ENCODE results near the gene UGT1A4.
A peak's percentile ranks its signal among the peaks of the same experiment; 100 is the strongest.
"Not testable (repeated sequence)": the region's sequence is repeated elsewhere in the genome, so short reads cannot be mapped to it uniquely, and the experiment has no call there.

The UGT1A4 gene

DNA sequence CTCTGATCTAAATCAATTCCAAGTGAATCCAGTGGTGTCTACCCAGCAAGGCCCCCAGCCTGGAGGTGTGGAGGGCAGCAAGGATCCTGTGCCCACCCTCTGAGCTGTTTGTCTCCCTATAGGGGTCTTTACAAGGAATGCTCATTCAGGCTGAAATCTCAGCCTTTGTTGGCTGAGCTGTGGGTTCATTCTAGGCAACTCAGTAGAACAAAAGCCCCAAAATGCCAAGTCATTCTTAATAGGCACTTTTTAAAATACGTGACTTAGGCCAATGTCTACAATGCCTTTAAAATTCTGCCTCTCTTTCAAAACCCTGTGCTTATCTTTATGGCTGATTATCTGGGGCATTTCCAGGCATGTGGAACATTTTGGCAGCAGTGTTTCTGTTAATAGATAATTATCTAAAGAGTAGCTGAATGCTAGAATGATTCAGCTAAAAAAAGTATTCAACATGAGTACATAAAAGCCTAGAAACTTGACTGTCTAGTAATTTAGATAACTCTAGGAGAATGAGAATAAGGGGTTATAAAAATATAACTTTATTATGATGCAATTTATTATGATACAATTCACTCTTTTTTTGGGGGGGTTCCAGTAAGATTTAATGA, 18.4 kb upstream of the UGT1A4 start:
- no peak for DNase-seq

DNA sequence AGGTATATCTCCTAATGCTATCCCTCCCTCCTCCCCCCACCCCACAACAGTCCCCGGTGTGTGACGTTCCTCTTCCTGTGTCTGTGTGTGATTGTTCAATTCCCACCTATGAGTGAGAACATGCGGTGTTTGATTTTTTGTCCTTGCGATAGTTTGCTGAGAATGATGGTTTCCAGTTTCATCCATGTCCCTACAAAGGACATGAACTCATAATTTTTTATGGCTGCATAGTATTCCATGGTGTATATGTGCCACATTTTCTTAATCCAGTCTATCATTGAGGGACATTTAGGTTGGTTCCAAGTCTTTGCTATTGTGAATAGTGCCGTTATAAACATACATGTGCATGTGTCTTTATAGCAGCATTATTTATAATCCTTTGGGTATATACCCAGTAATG, 17.7 kb upstream of the UGT1A4 start:
- not testable (repeated sequence) for DNase-seq

DNA sequence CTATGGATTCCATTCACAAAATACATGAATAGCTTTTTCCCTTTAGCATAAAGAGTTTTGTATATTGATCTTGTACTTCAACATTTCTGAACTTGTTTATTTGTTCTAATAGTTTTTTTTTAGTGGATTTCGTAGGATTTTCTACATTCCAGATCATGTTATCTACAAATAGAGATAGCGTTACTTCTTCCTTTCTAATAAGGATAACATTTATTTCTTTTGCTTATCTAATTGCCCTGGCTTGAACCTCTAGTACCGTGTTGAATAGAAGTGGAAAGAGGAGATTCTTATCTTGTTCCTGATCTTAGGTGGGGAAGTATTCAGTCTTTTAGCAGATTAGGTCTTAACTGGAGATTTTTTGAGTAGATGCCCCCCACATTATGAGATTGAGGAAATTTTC, 16.3 kb upstream of the UGT1A4 start:
- no peak for DNase-seq

DNA sequence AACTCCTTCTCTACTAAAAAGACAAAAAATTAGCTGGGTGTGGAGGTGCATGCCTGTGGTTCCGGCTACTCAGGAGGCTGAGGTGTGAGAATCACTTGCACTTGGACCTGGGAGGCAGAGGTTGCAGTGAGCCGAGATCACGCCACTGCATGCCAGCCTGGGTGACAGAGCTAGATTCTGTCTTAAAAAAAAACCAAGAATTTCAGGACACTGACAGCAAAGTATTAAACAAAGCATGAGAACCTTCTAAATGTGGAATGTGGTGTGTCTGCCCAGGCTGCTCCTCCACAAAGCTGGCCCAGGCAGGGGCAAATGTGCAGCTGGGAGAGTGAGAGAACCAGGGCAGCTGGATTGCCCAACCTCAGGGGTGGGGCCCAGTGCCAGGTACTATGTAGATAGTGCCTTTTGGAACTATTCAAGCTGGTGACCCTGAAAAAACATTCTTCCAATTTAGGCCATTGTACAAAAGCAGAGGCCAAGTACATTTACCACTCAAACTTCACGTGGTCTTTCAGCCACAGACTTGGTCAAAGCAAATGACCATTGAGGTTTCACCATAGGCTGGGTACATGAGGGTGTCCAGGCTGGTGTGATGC, 12.5 kb upstream of the UGT1A4 start:
- no peak for DNase-seq

DNA sequence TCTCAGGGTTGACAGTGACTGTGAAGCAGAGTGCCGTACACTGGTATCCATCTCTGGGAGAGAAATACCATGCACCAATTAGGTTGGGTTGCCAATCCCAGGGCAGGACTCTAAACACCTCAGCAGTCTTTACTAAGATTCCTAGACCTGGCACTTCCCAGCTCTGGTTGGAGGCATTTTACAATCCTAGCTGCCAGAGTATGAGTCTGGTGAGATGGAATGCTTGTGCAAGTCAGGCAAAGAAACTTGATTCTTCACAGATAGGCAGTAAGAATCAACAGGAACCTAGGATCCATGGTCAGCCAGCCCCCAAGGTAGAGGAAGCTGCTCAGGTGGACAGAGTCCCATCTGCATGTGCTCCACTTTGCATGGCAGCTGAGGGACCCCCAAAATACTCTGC, 11.8 kb upstream of the UGT1A4 start:
- DNase-seq: no peak

DNA sequence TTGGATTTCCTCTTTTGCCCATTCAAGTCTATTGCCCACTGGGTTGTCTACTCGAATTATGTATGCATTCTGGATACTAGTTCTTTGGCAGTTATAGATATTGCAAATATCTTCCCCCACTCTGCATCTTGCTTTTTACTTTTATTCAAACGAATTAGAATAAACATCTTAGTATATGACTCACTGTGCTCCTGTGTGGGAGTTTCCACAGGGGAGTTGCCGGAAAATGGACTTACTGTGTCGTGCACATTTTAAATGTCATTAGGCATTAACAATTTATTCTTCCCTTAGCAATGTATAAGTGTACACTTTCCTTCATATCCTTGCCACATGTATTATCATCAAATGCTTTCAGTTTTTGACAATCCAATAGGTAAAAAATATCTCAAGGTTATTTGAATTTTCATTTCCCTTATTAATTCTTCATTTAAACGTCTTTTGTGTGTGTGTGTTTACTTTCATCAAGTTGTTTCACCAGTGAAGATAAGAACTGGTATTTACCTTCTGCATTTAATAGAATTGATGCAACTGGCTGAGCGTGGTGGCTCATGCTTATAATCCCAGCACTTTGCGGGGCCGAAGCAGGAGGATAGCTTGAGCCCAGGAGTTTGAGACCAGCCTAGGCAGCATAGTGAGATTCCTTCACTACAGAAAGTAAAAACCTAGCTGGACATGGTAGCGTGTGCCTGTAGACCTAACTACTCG, 10.4 kb upstream of the UGT1A4 start:
- DNase-seq: no peak

DNA sequence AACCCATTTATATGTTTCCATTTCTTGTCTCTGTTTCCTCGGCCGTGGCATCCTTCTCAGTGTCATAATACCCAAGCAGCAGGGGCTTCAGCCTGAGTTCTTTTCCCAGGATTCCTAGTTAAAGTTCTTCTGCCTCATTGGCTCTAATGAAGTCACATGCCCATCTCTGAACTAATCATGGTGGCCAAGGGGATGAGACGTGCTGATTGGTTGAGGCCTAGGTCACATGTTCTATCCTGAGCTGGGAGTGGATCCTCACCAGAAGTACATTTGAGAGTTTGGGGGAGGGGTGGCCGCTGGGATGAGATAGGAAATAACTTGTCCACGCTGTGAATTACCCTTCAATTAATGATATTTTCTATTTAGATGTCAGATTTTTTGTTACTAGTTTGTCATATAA, 9.6 kb upstream of the UGT1A4 start:
- DNase-seq: no peak

DNA sequence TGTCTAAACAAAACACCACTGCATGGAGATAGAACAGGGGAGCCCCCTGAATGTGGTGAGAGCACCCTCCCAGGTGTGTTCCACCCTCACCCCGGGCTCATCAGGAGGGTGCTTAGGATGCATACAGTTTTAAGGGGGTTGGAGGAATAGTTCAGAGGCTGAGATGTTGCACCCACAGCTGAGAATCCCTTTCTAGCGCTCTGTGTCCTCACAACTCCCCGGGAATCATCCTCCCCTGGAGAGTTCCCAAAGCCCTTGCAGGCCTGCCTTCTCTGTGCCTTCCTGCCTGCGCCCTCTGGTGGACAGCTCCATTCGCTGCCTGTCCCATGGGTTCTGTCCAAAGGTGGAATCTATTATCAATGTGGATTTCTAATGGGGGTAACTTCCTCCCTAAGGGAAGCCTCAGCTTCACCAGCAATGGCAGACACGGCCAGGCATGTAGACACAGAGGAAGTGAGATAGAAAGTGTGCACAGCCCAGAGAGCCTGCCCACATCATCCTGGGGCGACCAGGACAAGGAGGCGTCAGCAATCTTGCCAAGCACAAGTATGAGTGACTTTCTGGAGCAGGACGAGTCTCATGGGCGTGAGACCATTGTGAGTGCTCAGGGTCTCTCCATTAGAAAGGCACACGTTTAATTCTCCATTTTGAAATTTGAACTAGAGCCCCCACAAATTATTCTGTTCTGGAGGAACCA, 7.1 kb upstream of the UGT1A4 start:
- peak; percentile 50 for DNase-seq

DNA sequence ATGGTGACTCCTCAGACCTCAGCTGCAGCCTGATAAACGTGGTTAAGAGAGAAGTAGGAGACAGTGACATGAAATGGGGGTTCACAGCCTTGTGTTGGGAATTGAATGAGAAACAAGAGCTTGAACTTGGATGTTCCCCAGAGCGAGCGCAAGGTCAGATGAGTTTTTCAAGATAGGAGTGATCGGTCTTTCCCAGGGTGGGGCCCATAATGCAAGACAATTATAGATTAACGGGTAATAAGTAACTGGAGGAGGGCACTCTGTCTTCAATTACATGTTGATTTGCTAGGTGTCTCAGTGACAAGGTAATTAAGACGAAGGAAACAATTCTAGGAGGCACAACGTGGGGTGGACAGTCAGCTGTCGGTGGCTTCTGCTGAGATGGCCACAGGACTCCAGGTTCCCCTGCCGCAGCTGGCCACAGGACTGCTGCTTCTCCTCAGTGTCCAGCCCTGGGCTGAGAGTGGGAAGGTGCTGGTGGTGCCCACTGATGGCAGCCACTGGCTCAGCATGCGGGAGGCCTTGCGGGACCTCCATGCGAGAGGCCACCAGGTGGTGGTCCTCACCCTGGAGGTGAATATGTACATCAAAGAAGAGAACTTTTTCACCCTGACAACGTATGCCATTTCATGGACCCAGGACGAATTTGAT, 5.8 kb upstream of the UGT1A4 start, which contains the start of gene UGT1A5:
Gene UGT1A5, plus strand, starts transcription at position 297 of the 651 bp plus-strand sequence. Its CDS starts 85 bp downstream, at position 382.
- DNase-seq: no peak

DNA sequence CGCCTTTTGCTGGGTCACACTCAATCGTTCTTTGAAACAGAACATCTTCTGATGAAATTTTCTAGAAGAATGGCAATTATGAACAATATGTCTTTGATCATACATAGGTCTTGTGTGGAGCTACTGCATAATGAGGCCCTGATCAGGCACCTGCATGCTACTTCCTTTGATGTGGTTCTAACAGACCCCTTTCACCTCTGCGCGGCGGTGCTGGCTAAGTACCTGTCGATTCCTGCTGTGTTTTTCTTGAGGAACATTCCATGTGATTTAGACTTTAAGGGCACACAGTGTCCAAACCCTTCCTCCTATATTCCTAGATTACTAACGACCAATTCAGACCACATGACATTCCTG, 5.3 kb upstream of the UGT1A4 start:
- DNase-seq: no peak

DNA sequence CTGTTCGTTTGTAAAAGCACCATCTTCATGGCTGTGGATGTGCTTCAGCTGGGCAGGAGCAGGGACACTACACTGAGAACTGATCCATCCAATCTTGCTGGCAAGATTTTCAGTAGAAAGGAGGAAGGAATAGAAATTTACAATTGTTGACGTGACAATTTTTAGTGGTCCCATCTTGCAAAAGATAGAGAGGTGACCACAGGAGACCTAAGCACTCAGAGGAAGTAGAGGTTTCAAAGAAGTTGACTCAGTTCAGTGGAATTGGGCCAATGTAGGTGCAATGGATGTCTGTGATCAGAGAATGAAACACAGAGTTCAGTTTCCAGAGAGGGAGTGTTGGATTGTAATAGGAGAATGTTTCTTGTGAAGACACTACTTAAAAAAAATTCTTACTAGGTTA, 4.4 kb upstream of the UGT1A4 start:
- no peak for DNase-seq

DNA sequence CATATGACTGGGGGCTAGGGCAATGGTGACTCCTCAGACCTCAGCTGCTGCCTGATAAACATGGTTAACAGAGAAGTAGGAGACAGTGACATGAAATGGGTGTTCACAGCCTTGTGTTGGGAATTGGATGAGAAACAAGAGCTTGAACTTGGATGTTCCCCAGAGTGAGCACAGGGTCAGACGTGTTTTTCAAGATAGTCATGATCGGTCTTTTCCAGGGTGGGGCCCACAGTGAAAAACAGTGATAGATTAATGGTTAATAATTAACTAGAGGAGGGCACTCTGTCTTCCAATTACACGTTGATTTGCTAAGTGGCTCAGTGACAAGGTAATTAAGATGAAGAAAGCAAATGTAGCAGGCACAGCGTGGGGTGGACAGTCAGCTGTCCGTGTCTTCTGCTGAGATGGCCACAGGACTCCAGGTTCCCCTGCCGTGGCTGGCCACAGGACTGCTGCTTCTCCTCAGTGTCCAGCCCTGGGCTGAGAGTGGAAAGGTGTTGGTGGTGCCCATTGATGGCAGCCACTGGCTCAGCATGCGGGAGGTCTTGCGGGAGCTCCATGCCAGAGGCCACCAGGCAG, 10.3 kb downstream of the UGT1A4 start, which contains the start of gene UGT1A3:
Gene UGT1A3, plus strand, starts transcription at position 320 of the 579 bp plus-strand sequence. Its CDS starts 85 bp downstream, at position 405.
- no peak for DNase-seq

DNA sequence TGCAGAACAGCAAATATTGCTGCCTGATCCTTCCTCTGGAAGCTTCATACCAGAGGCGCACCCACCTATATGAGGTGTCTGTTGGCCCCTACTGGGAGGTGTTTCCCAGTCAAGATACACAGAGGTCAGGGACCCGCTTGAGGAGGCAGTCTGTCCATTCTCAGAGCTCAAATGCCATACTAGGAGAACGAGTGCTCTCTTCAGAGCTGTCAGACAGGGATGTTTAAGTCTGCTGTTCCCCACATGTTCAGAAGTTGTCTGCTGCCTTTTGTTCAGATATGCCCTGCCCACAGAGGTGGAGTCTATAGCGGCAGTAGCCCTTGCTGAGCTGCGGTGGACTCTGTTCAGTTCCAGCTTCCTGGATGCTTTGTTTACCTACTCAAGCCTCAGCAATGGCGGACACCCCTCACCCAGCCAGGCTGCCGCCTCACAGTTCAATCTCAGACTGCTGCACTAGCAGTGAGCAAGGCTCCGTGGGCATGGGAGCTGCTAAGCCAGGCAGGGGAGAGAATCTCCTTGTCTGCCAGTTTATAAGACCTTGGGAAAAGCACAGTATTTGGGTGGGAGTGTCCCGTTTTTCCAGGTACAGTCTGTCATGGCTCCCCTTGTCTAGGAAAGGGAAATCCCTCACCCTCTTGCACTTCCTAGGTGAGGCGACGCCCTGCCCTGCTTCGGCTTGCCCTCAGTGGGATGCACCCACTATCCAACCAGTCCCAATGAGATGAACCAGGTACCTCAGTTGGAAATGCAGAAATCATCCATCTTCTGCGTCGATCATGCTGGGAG, 18.5 kb downstream of the UGT1A4 start:
- DNase-seq: not testable (repeated sequence)

DNA sequence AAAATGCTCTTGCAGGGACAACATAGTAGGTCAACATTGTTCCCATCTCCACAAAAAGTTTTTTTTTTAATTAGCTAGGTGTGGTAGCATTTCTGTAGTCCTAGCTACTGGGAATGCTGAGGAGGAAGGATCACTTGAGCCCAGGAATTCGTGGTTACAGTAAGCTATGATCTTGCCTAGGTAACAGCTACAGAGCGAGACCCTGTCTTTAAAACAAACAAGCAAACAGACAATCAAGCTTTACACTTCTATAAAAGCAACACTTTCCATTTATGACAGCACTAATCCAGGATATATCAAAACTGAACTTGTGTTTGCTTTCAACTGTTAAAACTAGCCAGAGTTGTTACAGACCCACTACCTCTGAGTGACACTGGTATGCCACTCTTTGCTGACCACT, 22.3 kb downstream of the UGT1A4 start:
- DNase-seq: no peak

DNA sequence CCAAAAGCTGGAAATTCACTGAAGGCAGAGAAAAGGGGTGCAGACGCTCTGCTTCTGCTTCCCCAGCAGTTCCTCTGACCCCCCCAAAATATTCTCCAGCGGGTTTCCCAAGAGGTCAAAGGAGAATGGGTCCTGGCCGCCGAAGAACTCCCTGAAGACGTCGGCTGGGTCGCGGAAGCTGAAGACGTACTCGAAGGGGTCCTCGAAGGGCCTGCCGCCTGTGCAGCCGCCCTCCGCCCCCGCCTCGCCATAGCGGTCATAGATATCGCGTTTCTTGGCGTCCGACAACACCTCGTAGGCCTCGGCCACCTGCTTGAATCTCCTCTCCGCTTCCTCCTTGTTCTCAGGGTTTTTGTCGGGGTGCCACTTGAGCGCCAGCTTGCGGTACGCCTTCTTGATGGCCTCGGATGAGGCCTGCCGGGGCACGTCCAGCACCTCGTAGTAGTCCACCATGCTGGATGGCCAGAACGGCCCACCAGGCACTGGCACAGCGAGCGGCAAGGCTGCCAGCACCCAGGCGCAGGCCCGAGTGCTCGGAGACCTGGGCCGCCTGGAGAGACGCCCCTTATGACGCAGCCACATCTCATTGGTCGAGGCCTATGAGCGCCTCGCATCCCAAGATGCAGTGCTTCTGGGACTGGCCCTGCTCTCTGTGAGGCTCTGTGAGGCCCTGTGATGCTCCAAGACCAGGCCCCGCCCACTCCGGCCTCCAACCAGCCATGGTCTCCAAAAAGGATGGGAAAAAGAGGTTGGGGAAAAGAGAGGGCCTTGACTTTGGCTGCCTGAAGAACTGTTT, 25.1 kb downstream of the UGT1A4 start:
- DNase-seq: no peak

DNA sequence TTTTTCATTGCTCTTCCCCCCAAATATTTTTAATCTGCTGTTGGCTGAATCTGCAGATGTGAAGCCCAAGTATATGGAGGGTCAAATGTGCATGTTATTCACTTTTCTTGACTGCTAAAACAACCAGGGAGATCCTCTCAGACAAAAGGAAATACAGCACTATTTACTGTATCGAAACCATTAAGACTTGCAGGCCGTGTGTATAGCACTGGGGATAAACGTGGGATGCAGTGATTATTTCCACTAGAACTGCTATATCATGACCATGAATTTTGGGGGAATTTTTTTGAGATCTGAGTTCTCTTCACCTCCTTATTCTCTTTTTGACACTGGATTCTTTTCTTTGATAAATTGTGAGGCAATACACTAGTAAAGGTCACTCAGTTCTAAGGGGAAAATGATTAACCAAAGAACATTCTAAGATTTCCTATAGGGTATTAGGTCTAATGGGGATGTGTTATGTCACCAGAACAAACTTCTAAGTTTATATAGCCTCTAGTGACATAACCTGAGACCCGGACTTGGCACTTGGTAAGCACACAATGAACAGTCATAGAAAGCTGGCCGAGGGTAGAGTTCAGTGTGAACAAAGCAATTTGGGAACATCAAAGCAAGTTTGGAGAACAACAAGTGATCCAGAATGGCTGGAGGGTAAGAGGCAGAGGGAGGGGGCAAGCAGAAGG, 26.7 kb downstream of the UGT1A4 start:
- no peak for DNase-seq

DNA sequence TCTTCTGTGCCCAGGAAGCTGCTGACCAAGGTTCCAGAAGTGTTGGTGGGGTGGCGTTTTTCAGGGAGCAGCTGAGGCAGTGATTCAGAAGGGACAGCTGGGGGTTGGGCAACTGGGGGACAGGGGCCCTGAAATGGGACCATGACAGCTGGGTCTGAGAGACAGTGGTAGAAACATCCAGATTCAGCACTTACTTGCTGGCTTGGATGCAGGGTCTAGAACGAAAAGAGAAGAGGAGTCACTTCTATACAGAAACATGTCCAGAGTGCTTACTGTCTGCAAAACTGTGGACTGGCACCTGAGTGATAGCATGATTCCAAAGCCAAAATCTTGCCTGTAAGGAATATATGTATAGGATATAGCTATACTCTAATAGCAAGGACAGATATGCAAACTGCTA, 27.3 kb downstream of the UGT1A4 start:
- not testable (repeated sequence) for DNase-seq

DNA sequence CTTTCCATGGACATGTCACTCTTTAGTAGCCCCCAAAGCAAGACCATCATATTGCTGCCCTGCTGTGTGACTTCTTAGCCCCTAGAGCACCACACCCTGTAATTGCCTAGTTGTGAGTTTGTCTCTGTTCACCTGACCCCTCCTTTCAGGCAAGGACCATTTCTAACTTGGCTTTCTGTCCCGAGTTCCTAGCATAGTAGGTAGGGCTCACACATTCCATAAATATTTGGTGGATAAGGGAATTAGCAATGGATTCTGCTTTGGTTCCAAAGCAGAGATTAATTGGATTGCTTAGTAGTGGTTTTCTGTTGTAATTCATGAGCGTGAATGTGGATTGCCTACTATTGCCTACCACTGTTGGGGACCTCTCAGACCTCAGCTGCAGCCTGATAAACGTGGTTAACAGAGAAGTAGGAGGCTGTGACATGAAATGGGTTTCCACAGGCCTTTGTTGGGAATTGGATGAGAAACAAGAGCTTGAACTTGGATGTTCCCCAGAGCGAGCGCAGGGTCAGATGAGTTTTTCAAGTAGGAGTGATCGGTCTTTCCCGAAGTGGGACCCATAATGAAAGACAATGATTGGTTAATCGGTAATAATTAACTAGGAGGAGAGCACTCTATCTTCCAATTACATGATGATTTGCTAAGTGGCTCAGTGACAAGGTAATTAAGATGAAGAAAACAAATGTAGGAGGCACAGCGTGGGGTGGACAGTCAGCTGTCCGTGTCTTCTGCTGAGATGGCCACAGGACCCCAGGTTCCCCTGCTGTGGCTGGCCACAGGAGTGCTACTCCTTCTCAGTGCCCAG, 28.1 kb downstream of the UGT1A4 start:
- no peak for DNase-seq

DNA sequence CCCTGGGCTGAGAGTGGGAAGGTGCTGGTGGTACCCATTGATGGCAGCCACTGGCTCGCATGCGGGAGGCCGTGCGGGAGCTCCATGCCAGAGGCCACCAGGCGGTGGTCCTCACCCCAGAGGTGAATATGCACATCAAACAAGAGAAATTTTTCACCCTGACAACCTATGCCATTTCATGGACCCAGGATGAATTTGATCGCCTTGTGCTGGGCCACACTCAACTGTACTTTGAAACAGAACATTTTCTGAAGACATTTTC, 28.7 kb downstream of the UGT1A4 start:
- DNase-seq: no peak

DNA sequence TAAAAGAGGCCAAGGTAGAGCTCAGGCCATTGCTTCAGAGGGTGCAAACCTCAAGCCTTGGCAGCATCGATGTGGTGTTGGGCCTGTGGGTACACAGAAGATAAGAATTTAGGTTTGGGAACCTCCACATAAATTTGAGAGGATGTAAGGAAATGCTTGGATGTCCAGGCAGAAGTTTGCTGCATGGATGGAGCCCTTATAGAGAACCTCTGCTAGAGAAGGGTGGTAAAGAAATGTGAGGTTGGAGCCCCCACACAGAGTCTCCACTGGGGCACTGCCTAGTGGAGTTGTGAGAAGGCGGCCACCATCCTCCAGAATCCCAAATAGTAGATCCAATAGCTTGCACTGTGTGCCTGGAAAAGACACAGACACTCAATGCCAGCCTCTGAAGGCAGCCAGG, 32.2 kb downstream of the UGT1A4 start:
- DNase-seq: not testable (repeated sequence)

Data from stimulated activated naive CD4-positive, alpha-beta T cell treated with Interleukin-2 at 50 U/mL for 16 hours (primary cell).